NCI-H2227 (cell line): ENCODE results near the gene AK2.
"Not testable (repeated sequence)": the region's sequence is repeated elsewhere in the genome, so short reads cannot be mapped to it uniquely, and the experiment has no call there.

Experiments used
- DNase-seq: peaks from one replicate; lab custom pipeline; 2025; ENCODE audit not compliant: unreplicated experiment; lab: John Stamatoyannopoulos, UW

Gene AK2

DNA sequence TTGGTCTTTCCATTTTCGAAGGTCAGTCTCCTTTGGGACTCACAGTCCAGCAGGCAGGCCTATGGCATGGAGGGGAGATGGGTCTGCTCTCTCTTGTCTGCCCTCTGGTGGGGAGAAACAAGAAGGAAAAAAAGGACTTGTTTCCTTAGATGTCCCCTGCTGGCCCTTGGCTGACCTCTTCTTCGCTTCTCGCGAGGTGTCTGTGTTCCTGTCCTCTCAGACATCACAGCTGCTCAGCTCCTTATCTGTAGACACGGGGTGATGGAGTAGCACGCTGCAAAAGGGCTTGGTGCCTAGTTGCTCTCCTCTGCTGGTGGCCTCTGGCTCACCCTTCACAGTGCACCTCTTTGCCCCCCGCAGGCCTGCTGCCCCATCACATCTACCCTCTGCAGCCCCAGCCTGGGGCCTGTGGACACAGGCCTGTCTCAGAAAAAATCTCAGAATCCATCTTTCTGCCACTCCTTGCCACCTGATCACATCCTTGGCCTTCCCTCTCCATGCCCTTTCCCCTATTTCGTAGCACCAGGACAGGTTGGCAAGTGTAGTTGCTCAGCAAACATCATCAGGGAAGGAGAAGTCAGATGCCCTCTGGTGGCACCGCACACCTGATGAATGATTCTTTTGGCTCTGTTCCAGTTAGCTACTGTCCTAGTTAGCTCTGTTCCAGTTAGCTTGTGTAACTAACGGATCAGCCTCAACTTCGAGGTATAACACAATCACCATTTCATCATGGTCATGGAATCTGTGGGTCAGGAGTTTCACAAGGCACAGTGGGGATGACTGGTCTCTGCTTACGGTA is 18.7 kb upstream of the AK2 start:
- DNase-seq, result peak; percentile 65

GRCh38 chr1:33050221-33051076 is 13.8 kb upstream of the AK2 start:
- no peak for DNase-seq

DNA sequence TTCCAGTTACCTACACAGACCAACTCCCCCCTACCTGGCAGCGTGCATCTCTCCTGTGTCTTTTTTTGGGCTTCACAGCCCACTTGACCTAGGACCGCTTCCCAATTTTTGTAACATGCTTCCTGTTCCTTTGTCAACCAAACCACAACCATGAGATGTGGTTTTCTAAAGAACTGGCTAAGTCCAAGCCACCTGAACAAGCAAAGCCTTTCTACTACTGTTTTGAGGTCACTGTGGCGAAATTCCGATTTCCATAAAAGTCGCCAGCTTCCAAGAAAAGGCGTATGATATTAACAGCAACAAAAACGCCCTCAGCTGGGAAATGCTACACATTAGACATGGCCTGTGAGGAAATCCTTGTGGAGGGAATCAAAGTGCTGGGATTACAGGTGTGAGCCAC is 12.7 kb upstream of the AK2 start:
- no peak for DNase-seq

DNA sequence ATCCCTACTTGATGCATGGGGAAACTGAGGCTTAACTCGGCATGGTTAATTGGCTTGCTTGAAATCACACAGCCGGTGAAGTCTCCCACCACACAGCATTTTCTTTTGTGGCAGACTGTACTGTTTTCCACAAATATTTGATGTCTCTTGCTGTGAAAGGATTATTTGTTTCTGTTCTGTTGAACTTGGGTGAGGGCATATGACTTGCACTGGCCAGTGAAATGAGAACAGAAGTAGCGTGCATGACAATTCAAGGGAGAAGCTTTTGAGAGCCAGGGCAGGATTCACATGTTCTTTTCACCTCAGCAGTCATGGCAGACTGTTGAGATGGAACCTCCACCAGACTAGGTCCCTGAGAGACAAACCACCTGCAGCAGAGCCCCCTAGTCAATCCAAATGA is 11.7 kb upstream of the AK2 start:
- DNase-seq, result no peak

- no peak for DNase-seq
Measured at GRCh38 chr1:33047839-33048305, 11.2 kb upstream of the AK2 start.

DNA sequence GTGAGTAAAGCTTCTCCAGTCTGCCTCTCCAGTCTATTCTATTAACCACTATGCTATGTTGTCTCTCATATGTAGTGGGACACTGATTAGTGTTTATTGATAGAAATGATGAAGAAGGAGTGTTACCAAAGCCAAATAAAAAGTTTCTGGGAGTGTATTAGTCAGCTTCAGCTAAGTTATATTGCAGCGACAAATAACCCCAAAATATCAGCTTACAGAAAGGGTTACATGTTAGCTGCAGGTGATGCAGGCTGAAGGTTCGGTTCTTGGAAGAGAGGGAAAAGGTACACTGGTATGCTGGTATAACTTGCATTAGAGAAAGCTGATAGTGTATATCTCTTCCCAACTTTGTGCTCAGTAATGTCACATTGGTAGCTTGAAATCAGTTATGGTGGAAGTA is 10.6 kb upstream of the AK2 start:
- DNase-seq, result no peak

GRCh38 chr1:33046234-33046633 is 9.6 kb upstream of the AK2 start:
- DNase-seq, result not testable (repeated sequence)

- DNase-seq, result no peak
Measured at GRCh38 chr1:33045814-33046213, 9.1 kb upstream of the AK2 start.

DNA sequence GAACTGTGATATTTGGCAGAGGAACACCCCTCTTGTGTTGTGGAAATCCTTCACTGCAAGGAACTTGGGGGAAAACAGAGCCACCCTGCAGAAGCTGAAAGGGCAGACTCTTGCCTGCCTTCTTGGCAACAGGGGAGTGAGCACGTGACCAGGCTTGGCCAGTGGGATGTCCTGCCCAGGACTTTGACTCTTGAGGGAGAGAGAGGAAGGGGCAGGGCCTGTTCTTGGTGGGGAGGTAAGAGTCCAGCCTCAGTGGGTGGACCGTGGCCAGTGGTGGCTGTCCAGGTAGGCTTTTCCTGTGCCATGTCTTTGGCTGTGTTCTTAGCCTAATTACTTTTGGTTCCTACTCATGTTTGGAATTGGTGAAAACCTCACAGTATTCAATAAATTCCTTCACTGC is 8.6 kb upstream of the AK2 start:
- DNase-seq, result no peak

DNA sequence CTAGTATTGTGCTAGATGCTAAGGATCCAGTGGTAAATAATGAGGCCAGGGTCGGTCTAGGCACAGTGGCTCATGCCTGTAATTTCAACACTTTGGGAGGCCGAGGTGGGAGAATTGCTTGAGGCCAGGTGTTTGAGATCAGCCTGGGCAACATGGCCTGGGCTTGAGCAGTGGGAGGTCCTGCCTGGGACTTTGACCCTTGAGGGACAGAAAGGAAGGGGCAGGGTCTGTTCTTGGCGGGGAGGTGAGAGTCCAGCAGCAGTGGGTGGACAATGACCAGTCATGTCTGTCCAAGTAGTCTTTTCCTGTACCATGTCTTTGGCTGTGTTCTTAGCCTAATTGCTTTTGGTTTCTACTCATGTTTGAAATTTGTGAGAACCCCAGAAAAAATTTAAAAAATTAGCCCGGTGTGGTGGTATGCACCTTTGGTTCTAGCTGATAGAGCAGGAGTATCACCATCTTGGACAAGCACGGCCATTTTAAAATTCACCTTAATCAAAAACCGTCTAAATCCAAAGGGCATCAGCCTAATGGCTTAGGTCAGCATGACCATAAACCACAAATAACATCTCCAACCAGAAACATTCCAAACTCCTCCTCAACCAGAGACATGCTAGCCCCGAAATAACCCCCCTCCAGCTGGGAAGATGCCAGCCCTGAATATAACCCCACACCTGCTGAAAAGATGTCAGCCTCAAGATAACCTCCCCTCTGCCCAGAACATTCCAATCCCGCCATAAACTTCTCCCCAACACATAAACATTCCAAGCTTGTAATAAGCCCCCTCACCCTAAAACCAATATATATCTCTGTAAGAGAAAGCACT is 6.8 kb upstream of the AK2 start:
- DNase-seq, result no peak

- DNase-seq, result no peak
Measured at GRCh38 chr1:33042831-33043230, 6.1 kb upstream of the AK2 start.

DNA sequence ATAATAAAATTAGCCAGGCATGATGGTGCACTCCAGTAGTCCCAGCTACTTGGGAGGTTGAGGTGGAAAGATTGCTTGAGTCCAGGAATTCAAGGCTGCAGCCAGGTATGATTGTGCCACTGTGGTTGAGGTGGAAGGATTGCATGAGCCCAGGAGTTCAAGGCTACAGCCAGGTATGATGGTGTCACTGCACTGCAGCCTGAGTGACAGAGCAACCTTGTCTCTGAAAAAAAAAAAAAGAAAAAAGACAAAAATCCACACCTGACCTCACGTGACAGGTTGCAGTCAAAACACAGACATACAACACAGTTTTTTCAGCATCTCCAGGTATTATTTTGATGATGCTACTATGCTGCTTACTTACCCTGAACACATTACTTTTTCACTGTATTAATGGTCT is 4.3 kb upstream of the AK2 start:
- no peak for DNase-seq

- no peak for DNase-seq
Measured at GRCh38 chr1:33039840-33040239, 3.2 kb upstream of the AK2 start.

GRCh38 chr1:33036051-33036525 is 595 bp downstream of the AK2 start:
- peak; percentile 15 for DNase-seq

DNA sequence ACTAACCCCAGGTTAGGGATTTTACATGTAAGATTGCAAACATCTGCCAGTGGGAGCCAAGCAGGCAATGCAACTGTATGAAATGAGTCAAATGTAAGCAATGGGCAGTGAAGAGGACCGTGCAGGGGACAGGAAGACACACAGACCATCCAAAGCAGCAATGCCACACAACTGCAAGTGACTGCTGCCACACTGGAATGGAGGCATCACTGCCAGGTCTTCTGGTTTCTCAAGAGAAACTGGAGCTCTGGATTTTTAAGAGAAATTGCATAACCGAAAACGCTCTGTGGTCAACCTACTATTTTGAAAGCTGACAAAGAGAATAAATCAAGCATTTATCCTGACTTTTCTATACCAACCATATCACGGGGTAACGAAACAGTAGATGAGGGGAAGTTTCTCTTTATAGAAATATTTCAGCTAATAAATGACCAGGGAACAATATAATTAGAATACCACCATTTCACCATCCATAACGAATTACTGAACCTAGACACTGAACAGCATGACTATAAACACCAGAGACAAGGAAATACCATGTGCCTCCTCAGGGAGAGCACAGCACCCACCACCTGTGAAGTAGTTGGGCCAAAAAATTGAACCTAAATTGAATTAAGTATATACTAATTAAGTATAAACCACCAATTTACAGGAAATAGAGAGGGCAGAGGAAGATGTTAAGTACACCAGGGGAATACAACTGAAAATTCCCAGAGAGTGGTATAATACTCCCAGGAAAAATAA is 4.4 kb downstream of the AK2 start:
- DNase-seq, result no peak

GRCh38 chr1:33031506-33031905 is 5.2 kb downstream of the AK2 start:
- no peak for DNase-seq

- DNase-seq, result no peak
Measured at GRCh38 chr1:33030575-33030974, 6.1 kb downstream of the AK2 start.

- DNase-seq, result no peak
Measured at GRCh38 chr1:33029921-33030320, 6.8 kb downstream of the AK2 start.

DNA sequence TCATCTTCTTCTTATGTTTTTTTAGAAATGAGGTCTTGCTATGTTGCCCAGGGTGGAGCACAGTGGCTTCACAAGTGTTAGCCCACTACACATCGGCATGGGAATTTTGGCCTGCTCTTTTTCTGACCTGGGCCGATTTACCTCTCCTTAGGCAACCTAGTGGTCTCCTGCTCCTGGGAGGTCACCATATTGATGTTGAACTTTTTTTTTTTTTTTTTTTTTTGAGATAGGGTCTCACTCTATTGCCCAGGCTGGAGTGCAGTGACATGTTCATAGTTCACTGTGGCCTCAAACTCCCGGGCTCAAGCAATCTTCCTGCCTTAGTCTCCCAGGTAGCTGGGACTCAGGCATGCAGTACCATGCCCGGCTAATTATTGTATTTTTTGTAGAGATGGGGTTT is 7.5 kb downstream of the AK2 start:
- no peak for DNase-seq

DNA sequence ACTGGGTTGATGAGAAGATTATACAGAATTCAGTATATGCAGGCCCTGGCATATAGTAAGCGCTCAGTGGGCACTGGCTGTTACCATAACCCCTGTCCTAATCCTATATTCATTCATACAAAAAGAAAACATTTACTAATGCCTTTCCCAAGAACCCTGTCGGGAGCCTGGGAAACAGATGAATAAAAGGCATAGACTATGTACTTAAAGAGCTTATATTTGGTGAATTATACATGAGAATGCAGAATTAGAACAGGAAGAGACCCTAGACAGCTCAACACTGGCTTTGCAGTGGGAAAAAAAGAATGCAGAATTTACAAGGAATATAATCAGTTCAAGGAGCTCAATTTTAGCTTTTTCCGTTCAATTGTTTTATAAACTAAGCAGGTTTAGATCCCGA is 10.9 kb downstream of the AK2 start:
- DNase-seq, result no peak

DNA sequence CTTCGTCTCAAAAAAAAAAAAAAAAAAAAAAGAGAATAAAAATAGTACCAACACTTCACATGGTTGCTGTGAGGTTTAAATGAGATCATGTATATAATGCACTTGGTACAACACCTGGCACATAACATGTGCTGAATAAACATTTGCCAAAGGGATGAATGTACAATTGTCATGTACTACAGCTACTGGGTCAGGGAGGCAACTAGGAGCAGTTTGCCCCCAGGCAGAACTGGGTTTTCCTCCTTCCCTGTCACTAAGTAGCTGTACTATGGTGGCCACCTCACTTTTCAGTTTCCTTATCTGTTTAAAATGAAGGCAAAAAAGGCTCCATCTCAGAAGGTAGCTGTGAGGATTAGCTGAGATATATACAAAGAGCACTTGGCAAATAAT is 11.5 kb downstream of the AK2 start:
- DNase-seq, result no peak
